IMR-90 (cell line): Measurements from ENCODE around the gene BRF1.

Experiments
- CEBPB ChIP-seq: IDR thresholded peaks from 2 replicates; pipeline ENCODE4 v1.6.1; 2012; ENCODE audit warnings: low read depth, low read length, improper control_type of control experiment
- CTCF ChIP-seq: conservative IDR thresholded peaks from 2 replicates; pipeline ENCODE4 v1.5.1; 2012; ENCODE audit warnings: mild to moderate bottlenecking, low read depth, low read length, improper control_type of control experiment
- POLR2A ChIP-seq: IDR thresholded peaks from 2 replicates; pipeline ENCODE4 v1.6.1; 2012; ENCODE audit warnings: mild to moderate bottlenecking, low read depth, low read length

- no peak for TF ChIP-seq CTCF
- TF ChIP-seq CEBPB: no peak
- no peak for TF ChIP-seq POLR2A
Measured at GRCh38 chr14:105303949-105304348, 3.1 kb upstream of the BRF1 start.
